Adrenal gland (tissue), 5 donors: ENCODE data around the gene SERGEF.

Experiments
- POLR2A ChIP-seq, 2 donors: fragments of 450-650 bp; IDR thresholded peaks; one replicate each; pipeline ENCODE4 v1.6.1; 2017; ENCODE audit warnings: antibody characterized with exemption in 2 of 2, mild to moderate bottlenecking in 2 of 2, moderate library complexity in 1 of 2
- TF ChIP-seq, protein P1 (sequence below), 6 experiments: fragments of 450-650 bp in 4 of 6; fragments of 200-600 bp in 2 of 6; sonication (generic) in 1 of 6; IDR thresholded peaks; 1 replicate in 5 of 6; 2 replicates in 1 of 6; pipeline versions ENCODE4 v1.5.1 to v1.8.0; 2016 to 2021; ENCODE audit warnings: antibody characterized with exemption in 6 of 6, mild to moderate bottlenecking in 2 of 6, moderate library complexity in 1 of 6
- donor health status: DM: no; HTN: no; CAD: no.

DNA sequence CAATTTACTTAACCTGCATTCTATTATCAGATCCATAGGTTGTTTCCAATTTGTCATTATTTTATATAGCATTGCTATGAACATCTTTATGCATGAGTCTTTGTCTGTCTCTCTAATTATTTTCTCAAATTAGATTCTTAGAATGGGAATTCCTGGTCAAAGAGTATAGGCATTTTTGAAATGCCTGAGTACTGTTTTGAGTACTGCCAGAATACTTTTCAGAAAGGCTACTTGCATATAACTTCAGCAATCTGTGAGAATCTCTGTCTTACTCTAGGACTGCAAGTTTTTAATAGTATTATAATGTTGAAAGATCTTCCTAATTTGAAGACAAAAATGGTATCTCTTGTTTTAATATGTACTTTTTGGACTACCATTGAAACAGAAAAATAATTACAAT, 221.7 kb downstream of the SERGEF start:
- TF ChIP-seq, protein P1, sequence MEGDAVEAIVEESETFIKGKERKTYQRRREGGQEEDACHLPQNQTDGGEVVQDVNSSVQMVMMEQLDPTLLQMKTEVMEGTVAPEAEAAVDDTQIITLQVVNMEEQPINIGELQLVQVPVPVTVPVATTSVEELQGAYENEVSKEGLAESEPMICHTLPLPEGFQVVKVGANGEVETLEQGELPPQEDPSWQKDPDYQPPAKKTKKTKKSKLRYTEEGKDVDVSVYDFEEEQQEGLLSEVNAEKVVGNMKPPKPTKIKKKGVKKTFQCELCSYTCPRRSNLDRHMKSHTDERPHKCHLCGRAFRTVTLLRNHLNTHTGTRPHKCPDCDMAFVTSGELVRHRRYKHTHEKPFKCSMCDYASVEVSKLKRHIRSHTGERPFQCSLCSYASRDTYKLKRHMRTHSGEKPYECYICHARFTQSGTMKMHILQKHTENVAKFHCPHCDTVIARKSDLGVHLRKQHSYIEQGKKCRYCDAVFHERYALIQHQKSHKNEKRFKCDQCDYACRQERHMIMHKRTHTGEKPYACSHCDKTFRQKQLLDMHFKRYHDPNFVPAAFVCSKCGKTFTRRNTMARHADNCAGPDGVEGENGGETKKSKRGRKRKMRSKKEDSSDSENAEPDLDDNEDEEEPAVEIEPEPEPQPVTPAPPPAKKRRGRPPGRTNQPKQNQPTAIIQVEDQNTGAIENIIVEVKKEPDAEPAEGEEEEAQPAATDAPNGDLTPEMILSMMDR (IDR thresholded peaks at IDR 0.05) = no peak
- no peak for TF ChIP-seq POLR2A (IDR thresholded peaks at IDR 0.05)
